Daoy (cell line): ENCODE measurements around the gene KCNMA1. TPM values are rescaled to one million over a fixed set of nuclear protein-coding genes. Genes with fewer than 3 reads are reported as not detected.

Source experiments
- DNase-seq: peaks from one replicate; pipeline ENCODE4 v3.0.0-alpha.2; 2015; ENCODE audit warnings: low read depth
- total RNA-seq: library from RNA; depleted of rRNA; stranded (reverse); fragments of >200 nt; shearing (Covaris generic); gene quantifications from 2 replicates; pipeline ENCODE4 v1.2.3, GENCODE V29; 2014

KCNMA1 gene
- total RNA-seq, 1 experiment from 2014 or later, result 28.8 TPM

DNA sequence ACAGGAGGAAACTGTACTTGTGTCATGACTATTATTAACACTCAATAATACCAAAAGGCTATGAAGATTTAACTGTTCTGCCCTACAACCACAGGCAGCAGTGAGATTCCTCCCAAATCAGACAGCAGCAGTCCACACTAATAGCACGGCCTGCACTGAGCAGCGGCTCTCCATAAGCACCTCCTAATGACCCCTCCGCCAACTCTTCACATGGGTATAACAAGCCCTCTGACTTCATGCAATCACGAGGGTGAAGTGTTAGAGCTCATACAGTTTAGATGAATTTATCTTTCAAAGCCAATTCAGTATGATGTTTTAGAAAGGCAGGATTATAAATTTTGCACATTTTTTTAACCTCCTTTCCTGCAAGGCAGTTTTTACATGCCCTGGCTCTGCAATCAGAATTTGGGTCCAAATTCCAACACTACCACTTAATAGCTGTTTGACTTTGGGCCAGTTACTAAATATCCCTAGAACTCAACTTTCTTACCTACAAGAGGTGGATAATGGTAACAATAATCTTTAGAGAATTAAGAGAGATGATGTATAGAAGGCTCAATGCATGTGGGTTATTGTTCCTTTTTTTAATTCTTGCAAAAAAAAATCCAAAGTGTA, 617.1 kb downstream of the KCNMA1 start:
- DNase-seq, result no peak

DNA sequence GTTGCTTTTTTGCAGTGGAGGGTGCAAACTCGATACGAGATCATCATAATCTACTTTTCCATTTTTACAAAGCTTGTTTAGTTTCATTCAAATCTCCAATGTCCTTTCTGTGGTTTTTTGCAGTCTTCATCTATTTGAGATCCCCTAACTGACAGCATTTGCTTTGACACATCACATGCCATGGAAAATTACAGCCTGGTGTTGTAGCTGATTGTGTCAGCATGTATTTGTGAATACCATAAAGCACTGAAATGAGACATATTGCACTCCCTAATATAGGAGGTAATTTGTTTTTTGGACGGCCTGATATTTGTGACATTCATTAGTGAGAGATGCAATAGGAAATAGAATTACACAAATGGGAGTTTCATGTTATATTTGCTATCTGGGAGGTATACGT, 620.8 kb downstream of the KCNMA1 start:
- DNase-seq, result no peak

DNA sequence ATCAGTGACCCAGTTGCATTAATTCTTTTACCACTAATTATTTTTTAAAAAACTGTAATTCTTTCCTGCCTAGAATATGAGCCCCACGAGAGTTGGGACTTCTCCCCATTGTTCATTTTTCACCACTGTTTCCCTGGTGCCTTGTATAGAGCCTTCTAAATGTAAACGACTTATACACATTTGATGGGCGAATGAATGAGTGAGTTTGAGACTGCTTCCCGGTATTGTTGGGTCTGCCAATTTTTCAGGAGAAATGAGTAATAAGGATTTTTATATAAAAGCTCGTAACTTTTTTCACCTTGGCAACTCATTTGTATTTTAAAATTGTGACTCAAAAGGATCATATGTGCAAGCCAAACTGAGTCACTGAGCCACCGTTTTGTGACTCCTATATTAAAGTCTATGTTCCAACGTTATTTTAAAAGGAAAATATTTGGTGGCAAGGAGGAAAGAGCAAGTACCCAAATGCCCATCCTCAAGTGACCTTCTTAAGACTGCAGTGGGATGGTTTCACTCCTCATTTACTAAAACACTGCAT, 621.3 kb downstream of the KCNMA1 start:
- DNase-seq, result no peak

DNA sequence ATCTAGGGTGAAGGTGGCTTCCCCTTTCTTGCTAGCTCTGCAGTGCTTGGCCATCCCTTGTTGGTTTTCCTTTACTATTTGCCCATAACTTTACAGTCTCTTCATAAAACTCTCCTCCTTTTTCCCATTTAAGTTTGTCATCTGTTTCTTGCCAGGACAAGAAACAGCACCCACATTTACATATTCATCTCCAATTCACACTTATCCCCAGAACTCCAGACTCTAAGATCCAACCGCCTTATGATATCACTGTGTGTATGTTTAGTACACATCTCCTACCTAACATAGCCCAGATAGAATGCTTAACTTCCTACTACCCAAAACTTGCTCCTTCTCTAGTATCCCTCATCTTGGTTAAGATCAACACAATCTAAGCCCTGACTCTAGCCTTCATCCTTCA, 622.2 kb downstream of the KCNMA1 start:
- no peak for DNase-seq

DNA sequence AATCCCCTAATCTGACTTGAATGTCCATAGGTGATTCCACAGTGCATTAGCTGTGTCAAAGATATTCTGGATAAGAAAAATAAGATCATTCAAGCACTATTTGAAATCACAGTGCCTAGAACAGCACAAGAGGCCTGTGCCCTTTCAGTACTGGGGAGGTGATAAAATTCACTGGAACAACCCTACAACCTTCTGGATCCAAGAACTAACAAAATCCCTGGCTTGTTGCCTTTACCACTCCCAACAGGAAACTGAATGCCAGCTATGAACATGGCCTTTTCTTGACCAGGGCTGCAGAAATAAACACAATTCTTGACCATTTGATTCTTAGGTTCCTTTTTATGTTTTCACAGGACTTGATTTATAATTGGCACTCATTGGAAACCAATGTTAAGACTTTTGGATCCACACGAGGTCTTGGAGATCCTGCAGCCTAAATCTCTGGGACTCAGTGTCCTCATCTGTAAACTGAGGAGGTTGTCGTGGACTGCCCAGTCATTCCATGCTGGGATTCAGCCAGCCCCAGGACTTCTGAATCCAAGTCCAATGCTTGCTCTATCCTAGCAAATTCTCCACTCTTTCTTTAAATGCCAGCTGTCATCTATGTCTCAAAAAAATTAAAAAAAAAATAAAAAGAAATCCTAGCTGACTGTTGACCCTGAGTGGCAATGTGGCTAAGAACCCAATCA, 624.7 kb downstream of the KCNMA1 start:
- DNase-seq, result no peak

DNA sequence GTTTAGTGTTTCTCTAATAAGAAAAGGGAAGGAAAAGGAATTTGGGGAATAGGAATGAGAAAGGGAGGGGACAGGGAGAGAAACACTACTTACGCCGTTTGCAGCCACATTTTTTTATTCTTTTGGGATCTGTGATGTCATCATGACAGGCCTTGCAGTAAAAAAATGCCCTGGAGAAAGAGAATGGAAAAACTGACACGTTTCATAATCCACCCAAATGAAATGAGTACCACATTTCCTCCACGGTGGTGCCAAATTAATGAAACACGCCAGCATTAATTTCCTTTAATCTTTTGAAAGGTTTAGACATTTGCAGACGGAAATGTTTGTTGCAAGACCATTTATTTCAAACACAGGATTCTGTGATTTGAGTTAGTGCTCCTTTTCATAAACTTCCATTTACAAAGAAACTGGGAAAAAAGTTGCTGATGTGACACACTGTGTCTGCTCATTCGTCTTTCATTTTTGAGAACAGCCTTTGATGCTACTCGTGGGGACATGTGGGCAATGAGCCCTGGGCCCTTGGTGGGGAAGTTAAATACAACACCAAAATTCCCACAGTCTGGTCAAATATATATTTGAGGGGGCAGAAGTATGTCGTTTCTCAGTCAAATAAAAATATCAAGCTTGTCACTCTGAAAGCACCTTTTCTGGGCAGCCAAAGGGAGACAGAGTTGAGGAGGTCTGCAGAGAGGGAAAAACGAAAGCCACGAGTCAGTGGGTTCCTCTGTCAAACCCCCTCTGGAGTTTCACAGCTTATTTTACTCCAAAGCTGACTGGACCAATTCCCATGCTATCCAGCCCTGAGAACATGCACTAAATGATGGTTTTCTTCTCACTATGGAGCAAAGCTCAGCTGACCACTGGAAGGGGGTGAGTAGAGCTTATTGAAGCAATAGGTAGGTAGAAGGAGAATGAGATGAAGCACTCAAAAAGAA, 625.5 kb downstream of the KCNMA1 start:
- no peak for DNase-seq

DNA sequence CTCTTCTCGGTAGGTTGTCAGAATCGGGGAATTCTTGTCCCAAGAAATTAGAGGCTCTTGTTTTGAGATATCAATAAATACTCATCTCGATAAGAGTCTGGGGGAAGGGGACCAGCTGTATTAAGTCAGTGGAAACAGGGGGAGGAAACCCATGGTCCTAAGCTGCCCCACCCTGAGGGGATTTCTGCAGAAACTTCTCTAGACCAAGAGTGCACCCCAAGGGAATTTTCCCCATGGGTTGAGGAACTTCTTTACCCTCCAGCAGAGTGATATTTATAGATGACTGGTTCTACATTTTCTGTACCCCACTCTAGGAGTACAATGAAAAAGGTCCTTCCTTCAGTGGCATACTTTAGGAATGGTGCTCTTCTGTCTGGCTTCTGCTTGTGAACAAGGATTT, 627.2 kb downstream of the KCNMA1 start:
- DNase-seq, result no peak

DNA sequence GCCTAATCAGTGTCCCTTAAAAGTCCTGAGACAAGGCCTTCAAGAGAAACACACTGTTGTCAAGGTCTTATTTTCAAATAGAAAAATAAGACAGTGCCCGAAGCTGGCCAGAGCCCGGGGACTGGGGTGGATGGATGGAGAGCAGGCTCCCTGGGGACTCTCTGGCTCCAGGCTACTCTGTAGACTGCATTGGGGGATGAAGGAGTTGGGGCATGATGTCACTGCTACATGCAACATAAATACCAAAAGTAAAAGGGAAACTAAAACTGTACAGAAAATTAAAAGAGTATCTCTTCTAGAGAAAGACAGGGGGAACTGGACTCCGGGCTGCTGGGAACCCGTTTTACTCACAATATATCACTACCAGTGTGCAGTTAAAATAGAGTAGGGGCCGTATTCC, 629.8 kb downstream of the KCNMA1 start:
- no peak for DNase-seq

DNA sequence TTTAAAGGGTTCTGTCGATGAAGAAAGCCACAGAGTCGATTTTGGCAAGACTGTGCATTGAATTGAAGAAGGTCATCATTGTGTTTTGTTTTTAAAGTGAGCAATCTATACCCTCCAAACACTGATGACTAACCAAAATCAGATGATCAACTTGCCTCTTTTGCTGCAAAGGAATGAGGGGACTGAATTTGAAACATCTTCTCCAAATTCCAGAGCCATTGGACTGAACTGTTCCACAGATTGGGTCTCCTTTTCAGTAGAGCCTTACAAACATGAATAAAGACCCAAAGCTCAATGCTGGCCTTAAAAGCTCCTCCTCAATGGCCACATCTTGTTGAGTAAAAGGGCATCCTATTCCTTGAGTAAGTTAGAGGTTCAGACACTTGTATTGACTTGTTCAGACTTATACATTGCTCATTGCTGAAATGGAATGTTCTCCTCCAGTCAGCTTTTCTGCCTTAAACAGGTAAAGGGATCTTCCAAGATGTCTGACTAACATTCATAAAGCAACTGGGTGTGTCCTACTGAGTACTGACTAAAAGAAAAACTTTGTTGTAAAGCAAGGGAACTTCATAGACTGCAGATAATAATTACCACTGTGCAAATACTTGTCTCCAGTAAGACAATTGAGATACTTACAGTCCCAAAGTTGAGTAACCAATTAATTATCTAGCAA, 630.6 kb downstream of the KCNMA1 start:
- no peak for DNase-seq

DNA sequence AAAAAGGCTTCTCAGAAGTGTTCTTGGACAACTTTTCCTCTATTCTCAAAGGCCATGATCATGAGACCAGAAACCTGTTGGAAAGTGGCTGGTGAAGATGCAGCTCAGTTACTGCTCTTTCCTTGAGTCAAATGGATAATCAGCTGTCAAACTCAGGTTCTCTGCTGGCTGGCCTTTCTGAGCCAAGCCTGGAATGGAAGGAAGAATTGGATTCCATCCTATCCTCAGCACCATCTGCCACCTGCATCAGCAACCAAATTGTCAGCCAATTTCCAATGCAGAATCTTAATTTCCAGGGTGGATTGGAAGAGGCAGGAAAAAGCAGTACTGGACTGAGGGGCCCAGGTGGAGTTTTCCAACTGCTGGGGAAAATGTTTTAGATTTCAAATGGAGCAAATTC, 631.7 kb downstream of the KCNMA1 start:
- no peak for DNase-seq

DNA sequence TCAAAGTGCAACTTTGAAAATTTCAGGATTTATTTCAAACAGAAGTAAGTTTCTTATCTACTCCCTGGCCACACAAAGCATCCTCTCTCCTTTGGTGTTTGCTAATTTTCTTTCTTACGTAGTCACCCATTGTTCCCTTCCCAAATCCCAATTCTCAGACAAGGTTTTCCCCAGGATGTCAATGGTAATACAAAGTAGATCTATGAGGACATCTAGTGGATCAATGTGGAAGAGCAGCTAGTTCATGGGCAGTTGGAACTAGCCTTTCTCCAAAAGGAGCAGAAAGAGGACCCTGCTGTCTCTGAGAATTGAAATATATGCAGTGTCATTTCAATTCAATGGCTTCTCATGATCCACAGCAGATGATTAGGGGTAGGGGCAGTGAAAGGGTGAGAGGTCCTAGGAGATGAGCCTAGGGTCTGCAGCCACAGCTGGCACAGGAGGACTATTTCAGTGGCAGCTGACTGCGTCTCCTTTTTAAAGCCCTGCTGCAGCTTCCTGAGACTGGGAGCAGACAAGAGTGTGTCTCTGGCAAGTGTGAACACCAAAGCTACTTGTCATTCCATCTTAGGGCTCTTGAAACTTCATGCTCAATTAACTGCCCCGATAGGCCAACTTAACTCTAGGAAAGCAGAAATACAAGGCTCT, 632.6 kb downstream of the KCNMA1 start:
- peak; percentile 27 for DNase-seq

DNA sequence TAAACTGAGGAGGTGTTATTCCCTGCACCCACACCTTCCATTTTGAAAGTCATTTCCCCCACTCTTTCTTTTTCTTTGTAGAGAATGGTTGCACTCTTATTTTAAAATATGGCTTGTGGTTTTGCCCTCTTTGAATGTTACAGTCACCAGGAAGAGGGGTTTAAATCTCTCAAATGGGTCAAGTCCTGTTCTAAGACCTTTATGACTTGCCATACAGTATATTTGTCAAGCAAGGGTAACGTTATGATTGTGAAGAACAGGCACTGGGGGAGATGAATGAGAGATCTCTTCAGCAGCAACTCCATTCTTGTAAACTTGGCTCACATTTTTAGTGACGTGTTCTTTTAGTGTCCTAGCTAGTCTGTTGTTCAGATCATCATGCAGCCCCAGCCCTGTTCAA, 634.7 kb downstream of the KCNMA1 start:
- no peak for DNase-seq

DNA sequence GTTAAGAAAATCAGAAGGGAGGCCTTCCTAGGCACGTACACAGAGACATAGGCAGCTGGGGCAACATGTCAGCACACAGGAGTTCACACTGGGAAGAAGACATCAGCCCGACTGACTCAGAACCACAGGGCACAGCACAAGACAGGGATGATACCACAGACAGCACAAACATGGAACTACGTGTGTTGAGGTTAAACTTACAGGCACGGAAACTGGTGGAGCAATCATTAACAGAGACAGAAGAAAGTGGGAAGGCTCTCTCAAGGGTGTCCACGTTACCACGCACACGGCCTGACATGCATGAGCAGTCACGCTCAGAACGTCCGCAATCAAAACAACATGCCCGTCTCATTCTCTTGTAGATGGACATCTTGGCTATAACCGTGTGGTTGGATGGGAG, 636.4 kb downstream of the KCNMA1 start:
- no peak for DNase-seq

DNA sequence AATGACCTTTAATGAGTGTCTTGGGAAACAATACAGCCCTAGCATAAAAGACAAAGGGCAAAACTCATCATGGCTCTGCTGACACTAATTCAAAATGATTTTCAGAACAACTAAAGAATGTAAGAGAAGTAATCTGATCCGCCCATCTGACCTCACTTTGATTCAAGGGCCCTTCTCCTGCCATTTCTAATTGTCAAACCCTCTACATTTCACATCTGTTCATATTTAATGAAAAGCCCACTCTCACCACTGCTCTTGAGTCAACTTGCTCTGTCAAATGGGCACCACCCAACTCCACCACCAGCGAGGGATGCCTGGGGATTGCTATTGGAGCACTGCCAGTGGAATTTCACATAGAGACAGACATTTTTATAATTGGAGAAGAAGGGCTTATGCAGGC, 639.2 kb downstream of the KCNMA1 start:
- no peak for DNase-seq

DNA sequence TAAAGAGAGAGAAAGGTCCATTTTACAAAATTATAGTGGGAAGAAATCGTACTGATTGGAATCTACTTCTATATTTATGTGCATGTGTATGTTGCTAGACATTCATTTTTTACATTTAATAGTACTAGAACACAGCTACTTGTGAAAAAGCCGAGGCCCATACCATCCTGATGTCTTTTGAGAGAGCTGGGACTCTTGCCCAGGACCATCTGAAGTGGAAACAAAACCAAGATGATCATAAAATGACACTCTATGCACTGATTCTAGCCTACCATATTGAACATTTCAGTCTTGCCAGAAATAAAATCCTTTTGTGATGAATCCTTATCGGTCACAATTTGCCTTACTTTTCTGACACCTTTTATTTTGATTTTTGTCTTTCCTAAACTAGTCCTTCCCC, 640.0 kb downstream of the KCNMA1 start:
- no peak for DNase-seq

DNA sequence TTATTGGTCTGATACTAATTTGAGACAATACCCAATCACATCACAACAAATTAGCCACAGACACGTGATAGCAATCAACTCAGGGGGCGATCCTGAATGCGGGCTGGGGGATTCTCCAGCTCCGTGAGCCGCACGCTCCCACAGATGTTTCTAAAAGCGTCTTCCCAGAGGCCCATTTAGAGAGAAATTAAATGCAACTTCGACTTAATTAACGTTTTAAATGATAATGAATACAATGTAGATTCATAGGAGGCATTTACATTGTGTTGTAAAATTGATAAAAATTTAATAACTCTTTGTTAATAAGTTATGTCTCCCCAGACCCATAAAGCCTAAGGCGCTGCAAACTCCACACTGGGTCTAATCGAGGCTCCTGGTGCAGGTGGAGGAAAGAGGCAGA, 642.6 kb downstream of the KCNMA1 start:
- DNase-seq, result no peak

DNA sequence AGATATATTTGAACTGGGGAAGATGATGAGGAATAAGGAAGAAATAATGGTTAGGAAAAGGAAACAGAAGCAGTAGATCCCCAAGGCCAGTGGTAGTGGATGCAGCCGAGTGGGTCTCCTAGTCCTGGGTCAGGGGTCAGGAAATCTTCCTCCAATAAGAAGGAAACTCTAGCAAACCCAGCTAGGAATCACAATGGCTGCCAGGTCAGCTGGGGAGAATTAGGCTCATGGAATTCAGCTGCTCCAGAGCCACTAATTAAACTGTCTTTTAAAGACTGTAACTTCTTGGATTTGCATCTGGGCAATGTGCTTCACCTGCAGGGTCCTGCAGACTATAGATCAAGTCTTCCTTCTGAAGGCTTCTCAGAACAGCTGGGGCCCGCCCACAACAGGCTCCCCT, 644.4 kb downstream of the KCNMA1 start:
- DNase-seq, result no peak

DNA sequence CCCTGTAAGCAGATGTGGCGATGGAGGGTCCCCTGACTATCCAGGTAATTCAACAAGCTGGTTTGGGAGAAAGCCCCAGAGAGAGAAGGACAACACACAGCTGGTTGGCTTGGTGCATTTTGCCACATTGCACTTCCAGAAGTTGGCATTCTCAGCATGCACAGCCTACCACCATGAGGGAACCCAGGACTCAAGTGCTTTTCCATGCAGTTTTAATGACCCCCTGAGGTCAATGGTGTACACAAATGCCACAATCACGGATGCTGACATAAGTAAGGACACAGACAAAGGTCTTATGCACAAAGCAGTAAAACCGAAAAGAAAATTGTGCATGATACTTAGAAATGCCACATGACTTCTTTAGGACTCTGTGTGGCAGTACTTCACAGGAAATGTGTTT, 645.1 kb downstream of the KCNMA1 start:
- no peak for DNase-seq

DNA sequence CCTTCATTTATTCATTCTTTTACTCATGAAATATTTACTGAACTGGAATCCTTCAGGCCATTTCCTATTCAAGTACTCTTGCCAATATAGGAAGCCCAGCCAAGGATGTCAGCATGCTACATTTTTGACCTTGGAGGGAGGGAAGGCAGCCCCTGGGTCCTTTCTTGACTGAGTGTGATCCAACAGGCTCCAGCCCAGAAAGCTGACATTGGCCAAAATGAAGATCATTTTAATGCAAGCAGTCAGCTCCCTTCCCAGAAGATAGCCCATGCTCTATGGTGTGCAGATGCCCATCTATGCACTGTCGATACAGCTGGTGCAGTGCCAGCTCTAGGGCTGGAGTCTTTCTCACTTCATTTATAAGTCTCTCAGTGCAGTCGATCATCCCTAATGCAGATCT, 646.0 kb downstream of the KCNMA1 start:
- no peak for DNase-seq

DNA sequence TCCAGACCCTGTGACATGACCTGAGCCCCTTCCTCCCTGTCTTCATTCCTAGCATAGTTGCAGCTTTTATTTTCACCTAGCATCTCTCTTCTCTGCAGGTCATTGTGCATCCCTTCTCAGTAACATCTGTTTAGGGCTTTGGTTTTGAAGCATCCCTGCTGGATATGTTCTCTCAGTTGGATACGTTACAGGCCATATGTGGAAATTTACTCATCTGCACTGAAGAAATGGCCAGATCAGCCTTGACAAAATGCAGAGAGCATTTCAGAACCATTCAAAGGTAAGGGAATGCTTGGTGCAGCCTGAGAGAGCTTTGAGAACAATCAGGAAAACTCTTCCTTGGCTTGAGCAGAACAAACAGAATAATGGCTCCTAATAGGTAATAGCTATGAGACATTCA, 647.0 kb downstream of the KCNMA1 start:
- DNase-seq, result no peak
